Activated CD8-positive, alpha-beta memory T cell treated with anti-CD3 and anti-CD28 coated beads for 4 hours (primary cell): ENCODE results near the gene PDZD7.

Source experiments
- DNase-seq, 2 donors: peaks; one replicate each; pipeline ENCODE4 v3.0.0-alpha.2; 2020; ENCODE audit warnings: low read depth in 2 of 2

PDZD7 gene

GRCh38 chr10:100966887-100967286 lies 64.0 kb downstream of the PDZD7 start:
- DNase-seq, result no peak

GRCh38 chr10:100965820-100966219 lies 65.1 kb downstream of the PDZD7 start:
- DNase-seq, result no peak

- no peak for DNase-seq
These were observed 67.1 kb downstream of the PDZD7 start for GRCh38 chr10:100963826-100964225.

GRCh38 chr10:100962351-100963080 lies 68.4 kb downstream of the PDZD7 start:
- no peak for DNase-seq

- DNase-seq, result no peak
These were observed 70.7 kb downstream of the PDZD7 start for GRCh38 chr10:100960251-100960650.
